Stimulated activated naive CD4-positive, alpha-beta T cell treated with Interleukin-2 at 50 U/mL for 16 hours (primary cell): ENCODE measurements around the gene GPR101.
"Not testable (repeated sequence)": the region's sequence is repeated elsewhere in the genome, so short reads cannot be mapped to it uniquely, and the experiment has no call there.

Experiments
- DNase-seq: peaks from one replicate; lab custom pipeline; 2025; lab: John Stamatoyannopoulos, UW

The GPR101 gene

GRCh38 chrX:137025930-137026329, 7.9 kb downstream of the GPR101 start:
- no peak for DNase-seq

GRCh38 chrX:137000236-137000635, 33.6 kb downstream of the GPR101 start:
- DNase-seq, result not testable (repeated sequence)

GRCh38 chrX:136999024-136999423, 34.8 kb downstream of the GPR101 start:
- no peak for DNase-seq
